Central memory CD4-positive, alpha-beta T cell (primary cell): Measurements from ENCODE around the gene FXYD3.
A peak's percentile ranks its signal among the peaks of the same experiment; 100 is the strongest.

ENCODE experiments used
- DNase-seq: peaks from one replicate; pipeline ENCODE4 v3.0.0; 2022

The FXYD3 gene

DNA sequence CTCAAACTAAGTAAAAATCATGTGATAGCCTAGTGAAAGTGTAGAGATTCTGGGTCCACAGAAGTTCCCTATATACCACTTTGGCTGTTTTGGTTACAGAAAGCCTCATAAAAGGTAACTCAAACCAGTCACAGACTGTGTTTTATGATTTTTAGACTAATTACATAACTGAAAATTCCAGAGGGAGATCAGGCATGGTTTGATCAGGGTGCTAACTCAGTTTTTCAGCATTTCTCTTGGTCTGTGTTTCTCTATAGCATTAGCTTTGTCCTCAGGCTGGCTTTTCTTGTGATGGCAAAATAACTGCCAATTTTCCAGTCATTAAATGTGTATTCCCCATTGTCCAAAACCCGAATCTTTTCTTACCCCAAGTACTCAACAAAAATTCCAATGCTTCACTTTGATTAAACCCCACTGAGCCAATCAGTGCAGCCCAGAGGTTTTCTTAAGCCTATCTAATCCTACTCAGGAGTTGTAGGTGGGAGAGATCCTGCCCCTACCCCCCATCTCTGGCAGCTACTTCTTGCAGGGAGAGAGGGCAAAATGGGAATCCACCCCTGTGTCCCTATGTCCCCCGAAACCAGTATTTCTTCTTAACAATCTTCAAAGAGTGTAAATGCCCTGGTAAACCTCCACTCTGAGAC is 8.6 kb upstream of the FXYD3 start:
- DNase-seq, result no peak

DNA sequence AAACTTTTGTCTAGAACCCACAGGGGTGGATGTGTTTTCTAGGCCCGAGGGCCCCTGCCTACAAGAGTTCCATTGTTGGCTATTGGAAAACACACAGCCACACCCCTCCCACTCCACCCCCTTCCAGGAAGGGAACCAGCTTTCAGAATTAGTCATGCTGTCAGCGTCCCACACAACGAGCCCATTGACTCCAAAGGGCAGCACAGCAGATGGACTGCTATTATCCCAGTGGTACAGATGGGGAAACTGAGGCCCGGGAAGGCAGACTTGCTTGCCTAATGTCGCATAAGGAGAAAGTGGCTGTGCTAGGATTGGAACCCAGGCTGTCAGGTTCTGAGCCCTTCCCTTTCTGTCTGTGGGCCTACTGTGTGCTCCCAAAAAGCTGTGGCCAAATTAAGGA is 8.1 kb upstream of the FXYD3 start:
- DNase-seq, result no peak

DNA sequence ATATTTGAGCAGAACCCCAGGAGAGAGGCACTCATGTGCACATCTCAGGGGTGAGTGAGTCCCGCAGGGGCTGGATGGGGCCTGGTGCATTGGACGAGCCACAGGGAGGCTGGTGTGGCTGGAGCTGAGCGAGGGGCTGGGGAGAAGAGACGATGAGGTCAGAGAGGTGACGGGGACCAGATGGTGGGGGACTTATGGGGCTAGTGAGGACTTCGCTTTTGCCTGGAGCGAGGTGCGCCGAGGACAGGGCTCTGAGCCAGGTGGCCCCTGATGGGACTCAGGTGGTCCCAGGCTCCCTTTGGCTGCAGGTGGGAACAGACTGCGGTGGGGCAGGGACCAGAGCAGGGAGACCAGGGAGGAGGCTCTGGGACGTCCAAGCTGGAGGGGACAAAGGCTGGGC is 6.9 kb upstream of the FXYD3 start:
- DNase-seq, result no peak

DNA sequence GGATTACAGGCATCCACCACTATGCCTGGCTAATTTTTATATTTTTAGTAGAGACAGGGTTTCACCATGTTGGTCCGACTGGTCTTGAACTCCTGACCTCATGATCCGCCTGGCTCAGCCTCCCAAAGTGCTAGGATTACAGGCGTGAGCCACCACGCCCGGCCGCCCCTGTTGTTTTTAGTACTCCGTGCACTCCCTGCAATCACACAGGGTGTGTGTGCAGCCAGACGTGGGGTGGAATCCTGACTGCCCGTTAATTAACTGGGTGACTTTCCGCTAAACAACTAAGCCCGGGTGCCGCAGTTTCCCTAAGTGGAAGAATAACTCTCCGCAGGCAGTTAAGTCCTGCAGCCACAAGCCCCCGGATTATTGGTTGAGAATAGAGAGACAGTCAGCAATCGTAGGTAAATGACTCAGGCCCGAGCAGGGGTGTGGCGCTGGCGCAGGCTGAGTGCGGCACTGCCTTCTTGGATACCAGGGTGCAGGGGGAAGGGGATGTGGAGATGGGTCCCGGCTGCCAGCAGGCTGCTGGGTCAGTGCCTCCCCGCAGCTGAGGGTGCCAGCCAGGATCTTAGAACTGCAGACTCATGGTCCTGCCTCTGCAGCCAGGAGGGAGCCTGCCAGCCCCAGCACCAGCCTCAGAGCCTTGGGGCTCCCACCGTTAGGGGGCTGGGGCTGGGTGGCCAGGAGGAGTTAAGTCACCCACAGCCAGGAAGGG is 6.1 kb upstream of the FXYD3 start:
- DNase-seq, result no peak

DNA sequence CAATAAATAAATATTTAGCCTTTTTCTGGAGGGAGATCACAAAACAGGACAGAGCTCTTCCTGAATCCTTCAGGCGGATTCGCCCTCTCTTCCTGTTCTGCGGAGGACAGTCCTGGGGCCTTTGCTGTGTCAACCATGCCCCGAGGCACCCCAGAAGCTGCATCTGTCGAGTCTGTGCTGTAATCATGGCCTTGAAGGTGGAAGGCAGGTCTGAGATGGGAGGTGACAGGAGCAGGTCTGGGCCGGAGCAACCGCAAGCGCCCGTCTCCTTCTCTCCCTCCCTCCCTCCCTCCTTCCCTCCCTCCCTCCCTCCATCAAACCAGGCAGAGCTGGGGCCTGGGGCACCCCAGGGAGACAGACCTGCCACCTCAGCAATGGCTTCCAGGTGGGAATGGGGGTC is 4.6 kb upstream of the FXYD3 start:
- no peak for DNase-seq

DNA sequence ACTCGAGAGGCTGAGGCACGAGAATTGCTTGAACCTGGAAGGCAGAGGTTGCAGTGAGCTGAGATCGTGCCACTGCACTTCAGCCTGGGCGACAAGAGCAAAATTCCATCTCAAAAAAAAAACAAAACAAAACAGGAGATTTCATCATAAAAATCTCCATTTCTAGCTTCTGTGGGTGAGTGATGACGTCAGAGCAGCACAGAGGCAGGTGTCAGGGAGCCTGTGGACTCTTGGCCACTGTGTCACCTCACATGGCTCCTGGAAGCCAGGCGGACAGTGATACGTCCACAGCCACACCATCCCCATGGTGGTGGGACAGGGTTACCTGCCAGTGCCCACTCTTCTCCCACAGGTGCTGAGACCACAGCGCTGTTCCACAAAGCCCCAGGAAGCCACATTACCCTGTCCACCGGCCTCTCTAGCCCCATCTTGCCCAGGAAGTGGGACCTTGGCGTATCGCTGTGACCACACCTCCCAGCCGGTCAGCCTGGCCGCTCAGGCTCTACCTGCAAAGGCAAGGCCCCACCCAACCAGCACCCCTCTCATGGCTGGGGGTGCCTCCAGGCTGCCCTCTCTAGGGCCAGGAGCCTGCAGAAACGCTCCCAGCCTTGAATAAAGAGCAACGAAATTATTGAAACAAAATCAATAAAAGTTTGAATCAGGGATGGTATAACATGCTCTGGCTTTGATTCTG is 2.5 kb upstream of the FXYD3 start:
- no peak for DNase-seq

DNA sequence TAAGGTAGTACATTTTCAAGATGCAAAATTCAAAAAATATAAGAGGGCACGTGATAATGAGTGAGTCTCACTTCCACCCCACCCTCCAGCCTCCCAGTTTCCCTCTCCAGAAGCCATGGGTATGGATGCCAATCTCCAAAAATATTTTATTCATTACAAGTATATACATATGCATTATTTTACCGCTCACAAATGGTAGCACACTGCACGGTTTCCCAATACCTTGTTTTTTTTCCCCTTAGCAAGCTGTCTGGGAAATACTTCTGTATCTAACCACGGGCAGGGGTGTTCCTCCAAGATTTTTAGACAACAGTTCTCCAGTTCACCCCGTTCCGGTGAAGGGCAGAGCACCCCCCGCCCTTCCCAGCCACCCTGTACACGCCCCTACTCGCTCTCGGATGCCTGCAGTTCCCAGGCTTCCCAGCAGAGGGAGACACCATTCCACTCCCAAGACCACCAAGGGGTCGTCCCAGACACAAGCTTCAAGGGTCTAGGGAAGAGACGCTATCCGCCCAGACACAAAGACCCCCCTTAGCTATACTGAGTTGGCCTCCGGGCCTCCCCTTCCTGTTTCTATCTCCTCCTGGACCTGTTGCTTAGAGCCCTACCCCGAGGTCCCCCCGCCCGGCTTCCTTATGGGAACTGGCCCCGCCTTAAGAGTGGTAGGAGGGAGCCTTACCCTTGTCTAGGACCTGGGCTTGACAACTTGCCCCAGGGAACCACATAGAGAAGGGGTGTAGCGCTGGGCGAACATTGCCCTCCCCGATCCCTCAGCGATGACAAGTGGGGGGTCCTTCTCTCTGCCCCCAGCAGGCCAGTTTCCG is 1.1 kb upstream of the FXYD3 start:
- peak; percentile 52 for DNase-seq

DNA sequence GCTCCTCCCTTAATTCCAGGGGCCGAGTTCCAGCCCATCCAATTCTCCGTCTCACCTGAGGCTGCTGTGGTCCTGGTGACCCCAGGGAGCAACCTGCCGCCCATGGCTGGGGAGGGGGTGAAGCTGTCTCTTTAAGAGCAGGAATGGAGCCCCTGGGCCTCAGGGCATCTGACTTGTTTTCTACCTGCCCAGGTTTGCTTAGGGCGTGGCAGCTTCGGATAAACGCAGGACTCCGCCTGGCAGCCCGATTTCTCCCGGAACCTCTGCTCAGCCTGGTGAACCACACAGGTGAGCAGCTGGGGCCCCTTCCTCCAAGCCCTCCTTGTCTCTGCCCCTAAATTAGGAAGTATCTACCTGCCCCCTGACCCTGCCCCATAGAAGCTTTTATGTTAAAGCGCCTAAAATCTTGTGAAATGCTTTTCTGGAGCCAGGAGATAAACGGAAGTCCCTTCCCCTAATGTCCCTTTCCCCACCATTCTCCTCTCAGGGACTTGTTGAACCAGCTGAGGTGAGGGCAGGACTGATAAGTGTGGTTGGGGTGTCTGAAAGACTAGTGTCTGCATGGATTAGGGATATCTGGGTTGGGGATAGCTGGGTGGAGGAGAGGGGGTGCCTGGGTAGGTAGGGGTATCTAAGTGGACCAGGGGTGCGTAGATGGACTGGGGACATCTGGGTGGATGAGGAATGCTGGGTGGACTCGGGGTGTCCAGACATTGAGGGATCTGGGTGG is 614 bp downstream of the FXYD3 start:
- DNase-seq, result no peak

DNA sequence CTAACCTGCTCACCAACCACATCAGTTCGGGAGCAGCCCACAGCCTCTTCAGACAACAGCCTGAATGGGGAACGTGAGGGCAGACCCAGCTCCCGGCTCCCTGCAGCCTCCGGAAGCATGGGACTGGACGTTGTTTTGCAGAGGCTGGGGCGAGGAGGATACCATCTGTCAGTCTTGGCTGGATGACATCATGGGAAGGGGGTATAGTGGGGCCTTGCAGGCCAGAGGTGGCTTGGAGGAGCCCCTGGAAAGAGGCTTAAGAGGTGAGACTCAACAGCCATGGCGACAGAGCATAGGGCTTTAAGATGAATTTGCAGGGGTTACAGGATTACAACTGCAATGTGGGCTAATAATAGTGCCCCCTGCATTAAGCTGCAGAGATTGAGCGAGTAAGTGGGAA is 1.5 kb downstream of the FXYD3 start:
- no peak for DNase-seq

DNA sequence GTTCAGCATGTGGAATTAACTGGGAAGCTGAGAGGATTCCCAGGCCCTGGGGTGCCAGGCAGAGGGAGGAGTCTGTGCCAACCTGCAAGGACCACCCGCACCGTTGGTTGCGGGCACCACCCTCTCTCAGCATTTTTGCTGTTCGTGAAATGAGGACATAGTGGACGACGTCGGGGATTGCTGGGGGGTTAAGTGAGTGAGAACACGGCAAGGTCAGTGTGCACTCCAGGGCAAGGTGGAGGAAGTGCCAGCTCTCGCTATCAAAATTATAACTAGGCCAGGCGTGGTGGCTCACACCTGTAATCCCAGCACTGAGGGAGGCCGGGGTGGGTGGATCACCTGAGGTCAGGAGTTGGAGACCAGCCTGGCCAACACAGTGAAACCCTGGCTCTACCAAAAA is 2.2 kb downstream of the FXYD3 start:
- no peak for DNase-seq

DNA sequence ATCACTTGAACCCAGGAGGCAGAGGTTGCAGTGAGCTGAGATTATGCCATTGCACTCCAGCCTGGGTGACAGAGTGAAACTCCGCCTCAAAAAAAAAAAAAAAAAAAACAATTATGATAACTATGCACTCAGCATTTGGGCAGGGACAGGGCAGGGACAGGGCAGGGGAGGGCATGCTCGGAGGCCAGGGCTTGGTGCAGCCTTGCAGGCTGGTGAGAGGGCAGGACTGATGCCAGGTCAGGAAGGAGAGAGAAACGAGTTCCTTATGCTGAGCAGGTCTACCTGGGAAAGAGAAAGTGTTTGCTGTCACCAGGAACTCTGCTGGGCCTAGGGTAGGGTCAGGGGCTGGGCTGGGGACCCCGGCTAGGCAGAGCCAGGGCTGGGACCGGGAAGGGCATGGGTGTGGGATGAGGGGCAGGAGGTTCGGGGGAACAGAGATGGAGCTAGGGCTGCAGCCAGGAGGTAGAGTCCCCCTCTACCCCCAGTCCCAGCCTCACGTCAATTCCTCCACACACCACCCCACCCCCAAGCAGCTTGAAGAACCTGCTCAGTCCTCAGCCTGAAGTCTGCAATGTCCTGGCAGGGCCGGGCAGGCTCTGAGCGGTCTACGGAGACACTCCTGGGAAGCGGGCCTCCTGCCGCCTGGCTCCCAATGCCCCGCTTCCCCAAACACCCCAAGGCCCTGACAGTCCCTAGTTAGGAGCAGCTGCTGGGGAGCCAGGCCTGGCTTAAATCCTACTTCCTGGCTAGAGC is 2.8 kb downstream of the FXYD3 start:
- no peak for DNase-seq

DNA sequence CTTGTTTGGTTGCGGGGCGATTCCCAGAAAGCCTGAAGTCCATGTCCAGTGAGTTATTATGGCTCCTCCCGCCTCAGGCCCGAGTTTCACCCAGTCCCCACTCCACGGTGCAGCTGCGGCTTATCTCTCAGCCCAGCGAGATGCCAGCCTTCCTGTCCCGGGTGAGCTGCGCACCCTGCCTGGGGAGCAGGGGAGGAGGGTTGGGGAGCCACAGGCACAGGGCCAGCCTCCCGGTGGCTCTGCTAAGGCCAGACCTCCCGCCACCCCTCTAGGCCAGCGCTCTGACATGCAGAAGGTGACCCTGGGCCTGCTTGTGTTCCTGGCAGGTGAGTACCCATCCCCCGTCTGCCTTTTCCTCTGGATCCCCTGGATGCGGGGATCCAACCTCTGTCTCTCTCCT is 3.5 kb downstream of the FXYD3 start:
- DNase-seq, result no peak

DNA sequence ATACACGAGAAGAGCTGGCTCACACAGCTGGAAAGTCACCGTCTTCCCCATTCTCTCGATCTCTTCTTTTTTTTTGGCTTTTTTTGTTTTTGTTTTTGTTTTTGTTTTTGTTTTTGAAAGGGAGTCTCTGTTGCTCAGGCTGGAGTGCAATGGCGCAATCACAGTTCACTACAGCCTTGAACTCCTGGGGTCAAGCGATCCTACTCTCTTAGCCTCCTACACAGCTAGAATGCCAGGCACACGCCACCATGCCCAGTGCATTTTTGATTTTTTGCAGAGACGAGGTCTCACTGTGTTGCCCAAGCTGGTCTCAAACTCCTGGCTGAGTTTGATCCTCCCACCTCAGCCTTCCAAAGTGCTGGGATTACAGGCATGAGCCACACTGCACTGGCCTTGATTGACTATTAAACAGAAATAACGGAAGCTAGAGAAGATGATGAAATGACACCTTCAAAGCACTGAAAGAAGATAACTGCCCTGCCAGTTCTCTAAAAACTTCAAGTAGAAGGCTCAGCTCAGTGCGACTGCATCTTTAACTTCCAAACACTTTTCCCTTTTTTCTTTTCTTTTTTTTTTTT is 4.0 kb downstream of the FXYD3 start:
- no peak for DNase-seq

DNA sequence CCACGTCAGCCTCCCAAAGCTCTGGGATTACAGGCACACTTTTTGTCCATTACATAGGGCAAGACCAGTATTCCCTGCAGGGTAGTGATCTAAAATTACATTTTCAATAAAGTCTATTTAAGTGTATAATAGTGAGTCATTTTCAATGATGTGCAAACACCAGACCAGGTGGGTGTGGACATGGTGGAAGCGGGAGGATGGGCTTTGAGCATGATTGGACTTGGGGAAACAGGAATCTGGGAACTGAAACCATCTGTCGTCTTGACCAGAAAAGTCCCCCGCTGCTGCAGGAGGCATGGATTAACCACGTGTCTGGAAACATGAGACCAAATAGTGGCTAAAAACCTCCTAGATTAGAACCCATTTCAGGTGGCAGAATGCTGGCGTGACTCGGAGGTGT is 4.9 kb downstream of the FXYD3 start:
- no peak for DNase-seq

DNA sequence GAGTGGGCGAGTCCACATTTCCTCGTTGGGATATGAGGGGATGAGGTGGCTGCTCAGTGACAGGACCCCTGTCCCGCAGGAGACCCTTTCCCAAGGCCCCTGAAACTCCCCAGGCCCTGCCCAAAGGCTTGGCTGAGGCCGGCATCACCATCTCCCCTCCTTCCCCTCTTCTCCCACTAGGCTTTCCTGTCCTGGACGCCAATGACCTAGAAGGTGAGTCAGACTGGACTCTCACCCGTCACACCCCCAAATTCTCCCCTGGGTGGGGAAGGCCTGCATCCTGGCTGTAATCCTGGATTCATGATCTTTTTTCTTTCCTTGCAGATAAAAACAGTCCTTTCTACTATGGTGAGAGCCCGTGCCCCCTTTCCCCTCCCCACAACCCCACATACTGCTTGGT is 5.3 kb downstream of the FXYD3 start:
- DNase-seq, result no peak

DNA sequence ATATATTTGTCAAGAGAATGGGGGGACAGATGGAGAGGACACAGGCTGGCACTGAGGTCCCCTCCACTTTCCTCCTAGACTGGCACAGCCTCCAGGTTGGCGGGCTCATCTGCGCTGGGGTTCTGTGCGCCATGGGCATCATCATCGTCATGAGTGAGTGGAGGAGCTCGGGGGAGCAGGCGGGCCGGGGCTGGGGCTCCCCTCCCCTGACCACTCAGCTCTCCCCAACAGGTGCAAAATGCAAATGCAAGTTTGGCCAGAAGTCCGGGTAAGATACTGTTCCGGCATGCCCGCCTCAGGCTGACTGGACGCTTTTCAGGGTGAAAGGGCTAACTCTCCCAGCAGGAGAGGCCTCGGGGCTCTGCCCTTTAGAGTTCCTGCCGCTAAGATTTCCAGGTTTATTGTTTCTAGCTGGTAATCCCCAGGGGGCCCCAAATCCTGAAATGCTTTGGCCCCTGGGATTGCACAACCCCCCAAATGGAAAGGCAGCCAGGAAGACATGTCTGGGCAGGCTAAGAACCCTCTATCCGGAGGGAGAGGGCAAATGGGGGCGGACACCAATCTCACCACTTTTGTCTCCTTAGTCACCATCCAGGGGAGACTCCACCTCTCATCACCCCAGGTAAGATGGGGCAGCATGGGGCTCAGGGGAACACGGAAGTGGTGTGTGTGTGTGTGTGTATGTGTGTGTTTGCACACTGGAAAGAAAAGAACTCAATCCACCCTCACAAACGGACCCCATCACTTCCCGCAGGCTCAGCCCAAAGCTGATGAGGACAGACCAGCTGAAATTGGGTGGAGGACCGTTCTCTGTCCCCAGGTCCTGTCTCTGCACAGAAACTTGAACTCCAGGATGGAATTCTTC is 7.3 kb downstream of the FXYD3 start:
- no peak for DNase-seq

DNA sequence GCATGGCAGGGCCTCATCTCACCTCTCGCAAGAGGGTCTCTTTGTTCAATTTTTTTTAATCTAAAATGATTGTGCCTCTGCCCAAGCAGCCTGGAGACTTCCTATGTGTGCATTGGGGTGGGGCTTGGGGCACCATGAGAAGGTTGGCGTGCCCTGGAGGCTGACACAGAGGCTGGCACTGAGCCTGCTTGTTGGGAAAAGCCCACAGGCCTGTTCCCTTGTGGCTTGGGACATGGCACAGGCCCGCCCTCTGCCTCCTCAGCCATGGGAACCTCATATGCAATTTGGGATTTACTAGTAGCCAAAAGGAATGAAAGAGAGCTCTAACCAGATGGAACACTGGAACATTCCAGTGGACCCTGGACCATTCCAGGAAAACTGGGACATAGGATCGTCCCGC is 8.0 kb downstream of the FXYD3 start:
- DNase-seq, result no peak

DNA sequence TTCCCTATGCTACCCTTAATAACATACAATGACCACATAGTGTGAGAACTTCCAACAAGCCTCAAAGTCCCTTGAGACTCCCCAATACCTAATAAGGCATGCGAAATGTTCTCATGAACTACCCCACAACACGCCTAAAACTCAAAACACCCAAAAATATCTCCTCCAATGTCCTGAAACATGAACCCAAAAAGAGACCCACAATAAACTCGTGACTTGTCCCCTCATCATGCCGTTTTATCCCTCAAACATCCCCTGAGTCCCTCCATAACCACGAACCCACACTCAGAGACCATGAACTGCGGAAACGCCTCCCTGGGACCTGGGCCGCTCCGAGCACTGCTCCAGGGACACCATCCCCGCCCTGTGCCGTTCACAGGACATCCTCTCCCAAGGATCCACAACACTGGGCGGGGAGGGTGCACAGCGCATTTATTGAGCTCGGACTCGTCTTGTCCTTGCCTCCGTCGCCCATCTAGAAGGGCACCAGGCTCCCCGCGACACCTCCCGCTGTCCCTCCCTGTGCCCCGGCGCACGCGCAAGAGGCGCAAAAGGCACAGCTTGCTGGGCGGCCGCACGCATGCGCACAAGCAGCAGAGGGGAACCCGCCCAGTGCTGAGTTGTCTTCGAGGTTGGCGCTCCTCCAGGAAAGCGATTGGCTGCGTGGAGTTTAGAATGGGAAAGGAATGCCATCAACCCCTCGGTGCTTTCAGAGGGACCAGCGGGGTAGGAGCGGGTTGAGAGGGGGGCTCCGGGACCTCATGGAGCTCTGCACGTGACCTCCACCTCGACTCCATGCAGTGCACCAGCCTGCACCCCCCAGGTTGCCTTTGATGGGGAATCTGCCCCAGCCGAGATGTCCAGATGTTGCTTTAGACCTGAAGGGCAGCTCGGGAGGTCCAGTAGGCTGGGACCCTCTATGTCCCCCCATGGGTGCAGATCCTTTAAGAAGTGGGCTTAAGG is 8.8 kb downstream of the FXYD3 start:
- DNase-seq, result peak; percentile 82

DNA sequence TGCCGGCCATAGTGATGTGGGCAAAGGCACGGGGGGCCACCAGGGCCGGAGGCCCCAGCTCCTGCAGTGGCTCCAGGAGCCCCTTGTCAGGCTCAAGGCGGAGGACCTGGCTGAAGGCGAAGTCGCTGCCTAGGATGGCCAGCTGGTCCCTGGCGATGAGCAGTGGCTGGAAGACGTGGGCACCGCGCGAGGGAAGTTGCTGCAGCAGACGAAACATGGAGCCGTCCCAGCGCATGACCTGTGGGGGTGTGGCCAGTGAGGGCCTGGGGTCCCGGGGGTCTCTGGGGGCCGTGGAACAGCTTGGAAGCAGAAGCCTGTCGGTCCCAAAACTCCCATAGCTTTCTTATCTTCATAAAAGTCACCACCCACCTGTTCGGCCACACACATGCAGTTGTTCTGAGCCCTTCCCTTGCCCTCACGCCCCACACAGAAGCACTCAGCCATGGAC is 9.7 kb downstream of the FXYD3 start:
- DNase-seq, result no peak
